Subcutaneous adipose tissue (tissue), 4 donors: Measurements from ENCODE around the gene NPAS3. TPM values are rescaled to one million over a fixed set of nuclear protein-coding genes. Genes with fewer than 3 reads are reported as not detected.

Experiments
- total RNA-seq, 4 donors: library from RNA; depleted of rRNA; stranded (reverse); fragments of >200 nt; gene quantifications; one replicate each; pipeline ENCODE4 v1.1.0, GENCODE V29; 2016
- TF ChIP-seq, protein P1 (sequence below): fragments of 450-650 bp; IDR thresholded peaks from one replicate; pipeline ENCODE4 v1.5.1; 2016; ENCODE audit warnings: low read depth, mild to moderate bottlenecking, control low read depth, antibody characterized with exemption, moderate library complexity

NPAS3 gene
- total RNA-seq, 4 donors from 2014 or later, result 0.51 to 1.3 (median 1.0) TPM

DNA sequence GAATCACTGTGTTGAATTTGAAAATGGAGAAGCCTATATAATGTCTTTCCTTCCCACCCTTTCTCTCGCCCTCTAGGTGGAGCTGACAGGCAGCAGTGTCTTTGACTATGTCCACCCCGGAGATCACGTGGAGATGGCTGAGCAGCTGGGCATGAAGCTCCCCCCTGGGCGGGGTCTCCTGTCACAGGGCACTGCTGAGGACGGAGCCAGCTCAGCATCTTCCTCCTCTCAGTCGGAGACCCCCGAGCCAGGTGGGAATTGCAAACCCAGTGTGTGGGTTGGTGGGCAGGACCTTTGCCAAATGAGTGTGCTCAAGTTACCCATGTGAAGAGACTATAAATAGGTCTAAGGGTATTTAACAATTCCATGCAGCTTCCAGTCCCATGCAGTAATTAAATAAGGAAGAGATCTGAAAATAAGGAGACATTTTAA, 737.5 kb downstream of the NPAS3 start:
- TF ChIP-seq, protein P1, sequence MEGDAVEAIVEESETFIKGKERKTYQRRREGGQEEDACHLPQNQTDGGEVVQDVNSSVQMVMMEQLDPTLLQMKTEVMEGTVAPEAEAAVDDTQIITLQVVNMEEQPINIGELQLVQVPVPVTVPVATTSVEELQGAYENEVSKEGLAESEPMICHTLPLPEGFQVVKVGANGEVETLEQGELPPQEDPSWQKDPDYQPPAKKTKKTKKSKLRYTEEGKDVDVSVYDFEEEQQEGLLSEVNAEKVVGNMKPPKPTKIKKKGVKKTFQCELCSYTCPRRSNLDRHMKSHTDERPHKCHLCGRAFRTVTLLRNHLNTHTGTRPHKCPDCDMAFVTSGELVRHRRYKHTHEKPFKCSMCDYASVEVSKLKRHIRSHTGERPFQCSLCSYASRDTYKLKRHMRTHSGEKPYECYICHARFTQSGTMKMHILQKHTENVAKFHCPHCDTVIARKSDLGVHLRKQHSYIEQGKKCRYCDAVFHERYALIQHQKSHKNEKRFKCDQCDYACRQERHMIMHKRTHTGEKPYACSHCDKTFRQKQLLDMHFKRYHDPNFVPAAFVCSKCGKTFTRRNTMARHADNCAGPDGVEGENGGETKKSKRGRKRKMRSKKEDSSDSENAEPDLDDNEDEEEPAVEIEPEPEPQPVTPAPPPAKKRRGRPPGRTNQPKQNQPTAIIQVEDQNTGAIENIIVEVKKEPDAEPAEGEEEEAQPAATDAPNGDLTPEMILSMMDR, result no peak

DNA sequence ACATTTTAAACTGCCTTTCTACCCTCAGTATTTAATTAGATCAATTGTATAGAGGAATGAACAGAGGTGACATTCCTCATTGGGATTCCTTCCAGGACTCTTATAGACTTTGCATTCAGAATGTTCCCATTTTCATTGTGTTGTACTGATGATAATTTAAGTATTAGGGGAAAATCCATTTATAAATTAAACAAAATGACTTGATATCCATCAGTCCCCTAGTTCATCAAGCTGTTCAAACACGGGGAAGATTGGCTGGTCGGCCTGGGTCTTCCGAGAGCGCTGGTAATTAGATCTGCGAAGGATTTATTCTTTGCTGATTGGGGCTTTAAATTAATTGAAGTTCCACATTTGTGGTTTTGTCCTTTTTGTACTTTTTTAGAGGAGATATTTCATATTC, 738.2 kb downstream of the NPAS3 start:
- TF ChIP-seq, protein P1, result no peak

DNA sequence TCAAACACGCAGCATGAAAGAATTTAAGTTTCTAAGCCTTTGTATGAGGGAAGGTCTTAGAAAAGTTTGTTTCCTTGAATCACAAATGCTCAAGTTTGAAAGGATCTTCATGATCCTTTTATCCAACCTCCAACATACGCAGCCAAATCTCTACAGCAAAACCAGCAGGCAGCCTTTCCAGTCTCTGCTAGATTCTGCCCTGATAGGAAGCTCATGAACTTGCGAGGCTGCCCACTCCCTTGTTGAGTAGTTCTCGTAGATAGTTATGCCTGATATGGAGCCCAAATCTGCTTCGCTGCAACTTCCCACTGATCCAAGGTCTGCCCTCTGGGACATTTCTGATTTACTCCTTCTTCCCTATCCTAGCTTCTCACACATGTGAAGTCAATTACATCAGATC, 739.3 kb downstream of the NPAS3 start:
- TF ChIP-seq, protein P1, result no peak

DNA sequence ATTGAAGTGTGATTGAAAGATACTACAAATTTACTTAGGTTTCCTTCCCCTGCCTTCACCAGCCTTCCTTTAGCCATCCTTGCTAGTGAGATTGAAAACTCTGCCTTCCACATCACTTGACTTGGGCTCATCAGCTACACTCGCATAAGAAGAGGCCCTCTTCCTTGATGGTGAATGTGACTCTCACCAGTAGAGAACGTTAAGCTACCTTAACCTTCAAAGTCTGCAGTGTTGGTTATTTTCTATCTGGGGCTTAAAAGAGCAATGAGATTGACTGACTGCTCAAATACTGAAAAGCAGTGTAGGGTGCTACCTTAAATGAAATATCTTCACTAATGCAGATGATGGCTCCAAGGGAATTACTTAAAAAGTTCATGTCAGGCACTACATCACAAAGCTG, 740.3 kb downstream of the NPAS3 start:
- TF ChIP-seq, protein P1, result no peak

DNA sequence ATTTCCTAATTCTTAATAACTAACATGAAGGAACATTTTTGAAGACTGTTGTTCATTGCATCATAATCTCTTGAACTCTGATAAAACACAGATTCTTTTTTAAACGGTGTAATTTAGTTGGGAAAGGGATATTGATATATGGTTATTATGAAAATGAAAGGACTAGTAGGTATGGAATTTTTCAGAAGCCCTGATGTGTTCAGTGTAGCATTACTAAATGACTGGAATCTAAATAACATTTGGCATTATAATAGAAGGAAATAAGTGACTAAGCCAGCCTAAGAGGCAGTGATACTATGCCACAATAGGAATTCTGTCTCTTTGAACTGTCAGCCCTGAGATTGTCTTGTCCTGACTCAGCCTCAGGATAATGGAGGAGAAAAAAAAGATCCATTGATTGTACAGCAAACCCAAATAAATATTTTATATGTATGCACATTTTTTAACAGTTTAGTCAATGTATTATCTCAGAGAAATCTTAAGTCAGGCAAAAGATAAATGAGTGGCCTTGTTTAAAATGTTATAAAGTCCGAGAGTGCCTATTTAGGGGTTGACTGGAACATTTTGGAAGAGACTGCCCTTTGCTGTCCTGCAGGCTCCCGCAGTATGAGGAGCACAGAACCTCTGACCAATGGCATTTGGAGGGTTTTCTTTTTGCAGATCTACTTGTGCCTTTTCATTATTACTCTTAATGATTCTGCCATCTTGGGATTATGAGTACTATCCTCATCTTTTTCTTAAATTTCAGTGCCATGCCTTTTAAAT, 741.0 kb downstream of the NPAS3 start:
- TF ChIP-seq, protein P1, result no peak

DNA sequence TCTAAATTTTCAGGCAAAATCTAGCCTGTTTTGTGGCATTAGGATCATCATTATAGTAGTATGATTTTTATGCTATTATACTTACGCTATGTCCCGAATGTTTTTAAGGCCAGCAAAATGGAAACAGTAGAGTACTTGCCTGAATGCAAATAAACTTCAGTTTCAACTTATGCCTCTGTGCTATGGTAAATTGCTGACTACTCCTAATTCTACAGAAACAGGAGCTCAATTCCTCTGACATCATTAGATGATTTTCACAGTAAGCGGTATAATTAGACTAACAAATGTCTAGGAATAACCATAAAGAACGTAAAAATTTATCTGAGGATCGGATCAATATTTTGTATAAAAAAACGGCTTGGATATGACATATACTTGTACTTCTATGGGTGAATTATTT, 742.2 kb downstream of the NPAS3 start:
- TF ChIP-seq, protein P1, result no peak

DNA sequence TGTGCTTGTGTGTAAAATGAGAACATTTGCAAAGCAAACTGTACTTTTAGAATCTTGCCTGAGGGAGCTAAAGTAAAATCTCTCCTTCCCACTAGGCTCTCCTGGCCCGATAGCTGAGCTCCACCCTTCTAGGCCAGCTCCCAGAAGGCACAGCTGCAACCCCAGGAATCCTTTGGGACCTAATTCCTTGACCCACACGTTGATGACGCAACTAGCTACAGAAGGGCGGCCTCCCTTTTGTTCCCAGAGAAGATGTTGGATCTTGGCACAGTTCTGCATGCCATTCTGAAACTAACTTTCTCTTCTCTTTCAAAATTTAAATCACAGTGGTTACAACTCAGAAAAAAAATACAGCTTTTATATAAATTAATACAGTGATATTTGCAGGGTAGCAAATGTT, 744.1 kb downstream of the NPAS3 start:
- TF ChIP-seq, protein P1, result no peak
